ENCODE data around the gene GPR162. TPM values are rescaled to one million over a fixed set of nuclear protein-coding genes. Genes with fewer than 3 reads are reported as not detected.
A peak's percentile ranks its signal among the peaks of the same experiment; 100 is the strongest.

The GPR162 gene
- total and polyA plus RNA-seq, 2 of the 4 experiments (the other 2 are of a cell fraction): 2.9 to 6.0 TPM

GRCh38 chr12:6772726-6773589 is 48.7 kb upstream of the GPR162 start:
- H3K4me1 ChIP-seq (ENCODE audit: control insufficient read depth, insufficient read depth, low read length): peaks cover 13% of the 10 kb centered on the region
- H4K5ac ChIP-seq (ENCODE audit: low read depth, low read length): no peak overlapping the region
- H3K14ac ChIP-seq (replicated peaks; ENCODE audit: low read depth, low read length): no peak overlapping the region
- H3K27ac ChIP-seq (ENCODE audit: insufficient read depth, low read length): no peak overlapping the region
- no TSS peak for BruUV-seq (replicated peaks)
- no peak overlapping the region for H4K91ac ChIP-seq (ENCODE audit: insufficient read depth, low read depth, low read length)
- H3K4me2 ChIP-seq (ENCODE audit: low read depth, low read length): no peak overlapping the region
- no peak overlapping the region for H3K4me3 ChIP-seq (ENCODE audit: insufficient read depth, low read depth, low read length)
- no peak overlapping the region for H3K23ac ChIP-seq (ENCODE audit: low read depth, low read length)
- TF ChIP-seq FOS (IDR thresholded peaks at IDR 0.05; ENCODE audit: low read depth, low read length): no peak
- no peak overlapping the region for H2BK120ac ChIP-seq (ENCODE audit: low read depth, low read length)
- peak overlapping the region; percentile 3 for H2AK9ac ChIP-seq (replicated peaks; ENCODE audit: low read depth, low read length, poor library complexity)
- peaks cover 12% of the 10 kb centered on the region for H3K9me1 ChIP-seq (ENCODE audit: insufficient read depth, low read length)
- in situ Hi-C loops (cut with MboI; ENCODE audit: low sequenced_read_pairs) (no loop called here), intact Hi-C loops (cut with micrococcal nuclease) (no loop called here), dilution Hi-C loops (cut with HindIII; ENCODE audit: low sequenced_read_pairs, unreplicated experiment) (no loop called here)
- H4K20me1 ChIP-seq (ENCODE audit: insufficient read depth, low read length): peaks cover 23% of the 10 kb centered on the region
- no peak overlapping the region for H4K8ac ChIP-seq (ENCODE audit: low read depth in 2 of 2, low read length in 2 of 2)
- no peak overlapping the region for H2AK5ac ChIP-seq (ENCODE audit: low read depth, low read length)
- ChIA-PET POLR2A (ENCODE audit: unreplicated experiment) (no interaction called here), CTCF (interaction anchor here (0.7 kb wide), 1 partner anchor 1016 kb away, joined by 3 read pairs; no protein-coding TSS in a partner anchor)
- no peak overlapping the region for H3K4ac ChIP-seq (ENCODE audit: low read depth, low read length)
- H3K56ac ChIP-seq (ENCODE audit: extremely low read depth, insufficient read depth, low read length): no peak overlapping the region
- WGBS, 2 experiments (ENCODE audit: extremely low coverage in 2 of 2, insufficient read length in 1 of 2): 74% methylated on average over 8 of the region's 21 CpGs; no CpG with 5 or more reads in 1 of the 2 experiments
- DNase-seq (no peak), ATAC-seq (ENCODE audit: low read depth) (no peak)
- peaks cover 17% of the 10 kb centered on the region for H3K36me3 ChIP-seq (ENCODE audit: control insufficient read depth, insufficient read depth, low read length)
- H2BK5ac ChIP-seq (ENCODE audit: low read depth, low read length, poor library complexity, severe bottlenecking): no peak overlapping the region
- peaks cover 12 to 31% of the 10 kb centered on the region in 2 experiments for H3K79me1 ChIP-seq (ENCODE audit: low read depth in 1 of 2, low read length in 2 of 2)
- no peak overlapping the region for H3K9ac ChIP-seq (ENCODE audit: low read depth, low read length)
- H2AFZ ChIP-seq (replicated peaks; ENCODE audit: low read length, poor library complexity): peak overlapping the region; percentile 66
- H2BK20ac ChIP-seq (ENCODE audit: low read depth, low read length): no peak overlapping the region
- no peak overlapping the region for H3K18ac ChIP-seq (ENCODE audit: low read depth, low read length)
- H3K9me3 ChIP-seq (ENCODE audit: control insufficient read depth, insufficient read depth, low read length): no peaks in the 10 kb centered on the region
- H2BK15ac ChIP-seq (ENCODE audit: low read depth, low read length): no peak overlapping the region
- H3K27me3 ChIP-seq (ENCODE audit: control insufficient read depth, insufficient read depth, low read length): no peaks in the 10 kb centered on the region

Measured in IMR-90 (cell line).